GM21619 (cell line): Measurements from ENCODE around the gene PRKCH.

ENCODE experiments used
- ATAC-seq: cut with Tn5 transposase; IDR thresholded peaks from one replicate; pipeline ENCODE4 v1.9.1; 2021; ENCODE audit not compliant: unreplicated experiment

Gene PRKCH

GRCh38 chr14:61360796-61361525 is 39.6 kb downstream of the PRKCH start:
- ATAC-seq = no peak

- no peak for ATAC-seq
Measured at GRCh38 chr14:61362072-61362750, 40.8 kb downstream of the PRKCH start.

GRCh38 chr14:61364243-61364642 is 42.9 kb downstream of the PRKCH start:
- no peak for ATAC-seq

- ATAC-seq = no peak
Measured at GRCh38 chr14:61365667-61366212, 44.4 kb downstream of the PRKCH start.

- ATAC-seq = no peak
Measured at GRCh38 chr14:61368114-61368710, 46.8 kb downstream of the PRKCH start.

GRCh38 chr14:61368781-61369453 is 47.5 kb downstream of the PRKCH start:
- no peak for ATAC-seq

GRCh38 chr14:61369454-61369810 is 48.1 kb downstream of the PRKCH start:
- no peak for ATAC-seq

- no peak for ATAC-seq
Measured at GRCh38 chr14:61372379-61372778, 51.0 kb downstream of the PRKCH start.

GRCh38 chr14:61372842-61373555 is 51.6 kb downstream of the PRKCH start:
- ATAC-seq = no peak

- ATAC-seq = no peak
Measured at GRCh38 chr14:61374284-61374683, 52.9 kb downstream of the PRKCH start.

GRCh38 chr14:61375218-61375617 is 53.8 kb downstream of the PRKCH start:
- ATAC-seq = no peak

GRCh38 chr14:61376314-61376713 is 54.9 kb downstream of the PRKCH start:
- ATAC-seq = no peak

- ATAC-seq = no peak
Measured at GRCh38 chr14:61377749-61378148, 56.4 kb downstream of the PRKCH start.

- no peak for ATAC-seq
Measured at GRCh38 chr14:61379639-61380184, 58.3 kb downstream of the PRKCH start.

GRCh38 chr14:61380984-61381383 is 59.6 kb downstream of the PRKCH start:
- ATAC-seq = no peak

- no peak for ATAC-seq
Measured at GRCh38 chr14:61381553-61381952, 60.2 kb downstream of the PRKCH start.

- no peak for ATAC-seq
Measured at GRCh38 chr14:61382842-61383241, 61.5 kb downstream of the PRKCH start.

GRCh38 chr14:61385002-61385685 is 63.8 kb downstream of the PRKCH start:
- ATAC-seq = no peak

- no peak for ATAC-seq
Measured at GRCh38 chr14:61386173-61386772, 64.9 kb downstream of the PRKCH start.

GRCh38 chr14:61387076-61387475 is 65.7 kb downstream of the PRKCH start:
- no peak for ATAC-seq
